Naive thymus-derived CD4-positive, alpha-beta T cell (primary cell): Measurements from ENCODE around the gene NCAPH2. TPM values are rescaled to one million over a fixed set of nuclear protein-coding genes. Genes with fewer than 3 reads are reported as not detected.
A peak's percentile ranks its signal among the peaks of the same experiment; 100 is the strongest.

ENCODE experiments used
- ATAC-seq: fragments of 150-1000 bp; cut with Tn5 transposase; 2 replicates; pipeline ENCODE4 v1.10.0; 2021; ENCODE audit warnings: mild to moderate bottlenecking, moderate library complexity
- CTCF ChIA-PET: fragments of 350-600 bp; sonication (Branson Sonifier 250); formaldehyde crosslinking; loops from one replicate; lab custom pipeline; 2021; ENCODE audit warnings: antibody characterized with exemption; lab: Charles Lee
- POLR2A ChIA-PET: fragments of 350-600 bp; sonication (Branson Sonifier 250); formaldehyde crosslinking; loops from one replicate; lab custom pipeline; 2021; ENCODE audit warnings: antibody characterized with exemption, inconsistent platforms; lab: Charles Lee
- DNase-seq, 9 donors: peaks; one replicate each; pipeline versions ENCODE4 v3.0.0 to v3.0.0-alpha.2; 2020 to 2022; ENCODE audit warnings: mixed read lengths in 1 of 9
- H3K27ac ChIP-seq: one replicate; pipeline ENCODE4 v1.7.0; 2013; ENCODE audit warnings: mild to moderate bottlenecking, low read depth, low read length, moderate library complexity
- H3K27me3 ChIP-seq, 2 donors: one replicate each; pipeline ENCODE4 v1.7.0; 2013; ENCODE audit warnings: low read length in 2 of 2, mild to moderate bottlenecking in 2 of 2, moderate library complexity in 2 of 2; ENCODE audit not compliant: control insufficient read depth in 2 of 2, insufficient read depth in 2 of 2
- H3K36me3 ChIP-seq, 3 experiments: 1 replicate in 2 of 3; 2 replicates in 1 of 3; pipeline ENCODE4 v1.7.0; 2013; ENCODE audit warnings: low read length in 3 of 3, mild to moderate bottlenecking in 3 of 3, moderate library complexity in 1 of 3; ENCODE audit not compliant: insufficient read depth in 3 of 3, control insufficient read depth in 2 of 3
- H3K4me1 ChIP-seq, 2 donors: one replicate each; pipeline ENCODE4 v1.7.0; 2013; ENCODE audit warnings: low read length in 2 of 2, mild to moderate bottlenecking in 2 of 2, moderate library complexity in 1 of 2; ENCODE audit not compliant: control insufficient read depth in 2 of 2, insufficient read depth in 2 of 2
- H3K4me3 ChIP-seq: 2 replicates; pipeline ENCODE4 v1.7.0; 2013; ENCODE audit warnings: mild to moderate bottlenecking, low read length
- H3K9me3 ChIP-seq, 3 experiments: 1 replicate in 2 of 3; 2 replicates in 1 of 3; pipeline ENCODE4 v1.7.0; 2013; ENCODE audit warnings: low read length in 3 of 3; ENCODE audit not compliant: control insufficient read depth in 2 of 3
- H3K27ac Mint-ChIP-seq, 9 donors: one replicate each; pipeline ENCODE4 v1.8.0; 2020 to 2022; ENCODE audit warnings: mixed read lengths in 9 of 9, mild to moderate bottlenecking in 8 of 9, moderate library complexity in 5 of 9, inconsistent platforms in 2 of 9
- H3K27me3 Mint-ChIP-seq, 5 donors: one replicate each; pipeline ENCODE4 v1.8.0; 2021 to 2022; ENCODE audit warnings: mixed read lengths in 5 of 5, mild to moderate bottlenecking in 1 of 5
- H3K36me3 Mint-ChIP-seq, 5 donors: one replicate each; pipeline ENCODE4 v1.8.0; 2020 to 2022; ENCODE audit warnings: mixed read lengths in 5 of 5, mild to moderate bottlenecking in 3 of 5, inconsistent platforms in 1 of 5
- H3K4me1 Mint-ChIP-seq, 7 donors: one replicate each; pipeline ENCODE4 v1.8.0; 2020 to 2022; ENCODE audit warnings: mixed read lengths in 7 of 7, mild to moderate bottlenecking in 3 of 7, inconsistent platforms in 1 of 7
- H3K4me3 Mint-ChIP-seq, 10 donors: one replicate each; pipeline ENCODE4 v1.8.0; 2020 to 2022; ENCODE audit warnings: mild to moderate bottlenecking in 10 of 10, mixed read lengths in 10 of 10, moderate library complexity in 6 of 10, inconsistent platforms in 2 of 10
- H3K9me3 Mint-ChIP-seq, 11 donors: one replicate each; pipeline ENCODE4 v1.8.0; 2020 to 2022; ENCODE audit warnings: mixed read lengths in 11 of 11, mild to moderate bottlenecking in 4 of 11, inconsistent platforms in 1 of 11, moderate library complexity in 1 of 11
- intact Hi-C, 2 donors: fragments of 100-400 bp; cut with micrococcal nuclease; formaldehyde crosslinking; loops; one replicate each; pipeline ENCODE4 v1.15.1; 2023
- polyA plus RNA-seq, 2 donors: library from polyadenylated mRNA; unstranded; fragments of 300-500 nt; fragmentation: Illumina TruSeq; gene quantifications; one replicate each; pipeline ENCODE4 v1.2.3, GENCODE V29; 2021
- total RNA-seq, 6 experiments: library from RNA in 5 of 6; stranded (reverse) in 5 of 6; gene quantifications; 1 replicate in 5 of 6; 2 replicates in 1 of 6; pipeline ENCODE4 v1.2.3 and lab custom pipeline; 2021 to 2026

The NCAPH2 gene
- total and polyA plus RNA-seq, 7 experiments from 2014 or later, result 37.8 to 135 (median 78.8) TPM

- no peaks in the 10 kb centered on the region for H3K9me3 ChIP-seq
- DNase-seq, result peak in 1 of 9 donors; percentile 34
- peak overlapping the region; percentile 62 to 95 (median 91) for H3K27ac Mint-ChIP-seq
- ATAC-seq, result no peak
- peaks cover 19 to 26% of the 10 kb centered on the region in 2 donors for H3K4me1 ChIP-seq
- H3K27me3 ChIP-seq, result no peaks in the 10 kb centered on the region
- H3K4me1 Mint-ChIP-seq, result peaks cover 12 to 22% (median 16%) of the 10 kb centered on the region in 7 donors
- intact Hi-C loops, result loop anchor here (1.0 to 10.0 kb wide), 5 partner anchors 32 to 232 kb away; partner anchors contain the start of genes MAPK11 (in 1 of the 2) and SBF1 (in 1 of the 2)
- CTCF ChIA-PET, result interaction anchor here (0.6 to 1.1 kb wide), 3 partner anchors 15 to 114 kb away, joined by 3 read pairs; no protein-coding TSS in a partner anchor
- no peaks in the 10 kb centered on the region for H3K9me3 Mint-ChIP-seq
- H3K27ac ChIP-seq, result peak overlapping the region; percentile 99
- H3K4me3 Mint-ChIP-seq, result peak overlapping the region; percentile 88 to 97 (median 92)
- H3K36me3 ChIP-seq, result peaks cover 0 to 40% (median 7%) of the 10 kb centered on the region in 3 experiments
- H3K36me3 Mint-ChIP-seq, result peaks cover 0 to 5% (median 0%) of the 10 kb centered on the region in 5 donors
- POLR2A ChIA-PET, result interaction anchor here (0.8 to 6.2 kb wide), 10 partner anchors 10 to 546 kb away, joined by 3 to 116 read pairs (median 4); partner anchors contain the start of genes PIM3, SCO2, TUBGCP6 and TYMP
- H3K4me3 ChIP-seq, result peak overlapping the region; percentile 91
- no peaks in the 10 kb centered on the region for H3K27me3 Mint-ChIP-seq
Observed at GRCh38 chr22:50506611-50507420, 1.2 kb upstream of the NCAPH2 start.

GRCh38 chr22:50507421-50507990 lies 518 bp upstream of the NCAPH2 start, which contains the start of gene LMF2:
LMF2 (minus strand) TSS chr22:50507702; CDS start chr22:50507675, 27 bp downstream.
- H3K4me1 ChIP-seq, result peaks cover 19 to 26% of the 10 kb centered on the region in 2 donors
- H3K27ac ChIP-seq, result peak within 1 kb of the TSS; percentile 99
- H3K9me3 Mint-ChIP-seq, result no peaks in the 10 kb centered on the region
- H3K36me3 ChIP-seq, result peaks cover 0 to 42% (median 7%) of the 10 kb centered on the region in 3 experiments
- H3K9me3 ChIP-seq, result no peaks in the 10 kb centered on the region
- H3K4me3 Mint-ChIP-seq, result peak within 1 kb of the TSS; percentile 88 to 97 (median 94)
- DNase-seq, result peak; percentile 83 to 94 (median 90)
- ChIA-PET POLR2A (interaction anchor here (0.7 to 6.2 kb wide), 21 partner anchors 10 to 547 kb away, joined by 3 to 116 read pairs (median 5); partner anchors contain the start of genes CHKB, PIM3, SCO2 and SYCE3), CTCF (interaction anchor here (1.1 to 2.0 kb wide), 6 partner anchors 10 to 256 kb away, joined by 3 to 25 read pairs (median 6); partner anchors contain the start of genes HDAC10 and SCO2)
- peaks cover 0 to 7% (median 0%) of the 10 kb centered on the region in 5 donors for H3K36me3 Mint-ChIP-seq
- H3K27me3 Mint-ChIP-seq, result no peaks in the 10 kb centered on the region
- peak within 1 kb of the TSS; percentile 91 for H3K4me3 ChIP-seq
- ATAC-seq, result peak; percentile 82
- H3K27me3 ChIP-seq, result no peaks in the 10 kb centered on the region
- intact Hi-C loops, result loop anchor here (1.0 to 10.0 kb wide), 5 partner anchors 32 to 233 kb away; partner anchors contain the start of genes MAPK11 (in 1 of the 2) and SBF1 (in 1 of the 2)
- peak within 1 kb of the TSS; percentile 89 to 99 (median 98) for H3K27ac Mint-ChIP-seq
- H3K4me1 Mint-ChIP-seq, result peaks cover 12 to 28% (median 23%) of the 10 kb centered on the region in 7 donors

DNA sequence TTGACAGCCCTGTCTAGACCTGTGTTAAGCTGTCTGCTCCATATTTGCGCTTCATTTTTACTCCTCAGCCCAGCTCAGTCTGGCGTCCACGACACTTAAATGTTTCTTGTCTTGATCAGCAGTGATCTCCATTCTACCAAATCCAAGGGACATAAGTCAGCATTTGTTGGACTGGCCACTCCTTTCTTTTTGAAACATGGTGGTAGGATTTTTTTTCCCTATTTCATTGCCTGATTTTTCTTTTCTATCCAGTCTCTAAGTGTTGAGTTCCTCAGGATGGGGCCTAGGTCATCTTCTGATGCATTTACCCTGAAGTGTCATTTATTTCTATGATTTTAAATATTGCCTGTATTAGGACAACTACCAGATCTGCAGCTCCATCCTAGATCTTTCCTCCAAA lies 873 bp downstream of the NCAPH2 start:
- peak overlapping the region; percentile 69 for H3K4me3 ChIP-seq

GRCh38 chr22:50513175-50513574 lies 5.2 kb downstream of the NCAPH2 start:
- CTCF ChIA-PET, result no interaction called here
- Histone ChIP-seq H3K36me3 (peaks cover 0 to 45% (median 1%) of the 10 kb centered on the region in 3 experiments), H3K4me1 (peaks cover 9 to 11% of the 10 kb centered on the region in 2 donors), H3K27ac (no peak overlapping the region), H3K27me3 (no peaks in the 10 kb centered on the region), H3K4me3 (no peak overlapping the region), H3K9me3 (no peaks in the 10 kb centered on the region)
- ATAC-seq (no peak), DNase-seq (no peak)
- POLR2A ChIA-PET, result no interaction called here
- intact Hi-C loops, result no loop called here
- Mint-ChIP-seq H3K27ac (no peak overlapping the region), H3K9me3 (peaks cover 0 to 1% (median 0%) of the 10 kb centered on the region in 11 donors), H3K4me1 (peaks cover 26 to 45% (median 37%) of the 10 kb centered on the region in 7 donors), H3K36me3 (peaks cover 0 to 22% (median 4%) of the 10 kb centered on the region in 5 donors), H3K4me3 (no peak overlapping the region), H3K27me3 (no peaks in the 10 kb centered on the region)

More for the DNA sequence above, 873 bp downstream of the NCAPH2 start:
- Mint-ChIP-seq H3K9me3 (no peaks in the 10 kb centered on the region), H3K4me1 (peaks cover 16 to 38% (median 27%) of the 10 kb centered on the region in 7 donors), H3K27ac (peak overlapping the region; percentile 82 to 99 (median 96)), H3K36me3 (peaks cover 0 to 7% (median 0%) of the 10 kb centered on the region in 5 donors), H3K27me3 (no peaks in the 10 kb centered on the region), H3K4me3 (peak overlapping the region; percentile 85 to 96 (median 93))
- intact Hi-C loops, result loop anchor here (1.0 to 10.0 kb wide), 11 partner anchors 16 to 318 kb away; partner anchors contain the start of genes CHKB (in 2 of the 2), MAPK11 (in 2 of the 2), SCO2 (in 2 of the 2) and SYCE3 (in 1 of the 2)
- Histone ChIP-seq H3K36me3 (peaks cover 0 to 39% (median 7%) of the 10 kb centered on the region in 3 experiments), H3K9me3 (no peaks in the 10 kb centered on the region), H3K27ac (peak overlapping the region; percentile 98), H3K27me3 (no peaks in the 10 kb centered on the region), H3K4me1 (peaks cover 19 to 26% of the 10 kb centered on the region in 2 donors)
- DNase-seq (no peak), ATAC-seq (no peak)
- CTCF ChIA-PET, result interaction anchor here (1.1 to 2.0 kb wide), 6 partner anchors 10 to 257 kb away, joined by 3 to 25 read pairs (median 6); partner anchors contain the start of genes HDAC10 and SCO2
- POLR2A ChIA-PET, result interaction anchor here (0.6 to 6.2 kb wide), 15 partner anchors 10 to 318 kb away, joined by 3 to 116 read pairs (median 6); partner anchors contain the start of genes KLHDC7B, SCO2, SYCE3 and TUBGCP6

DNA sequence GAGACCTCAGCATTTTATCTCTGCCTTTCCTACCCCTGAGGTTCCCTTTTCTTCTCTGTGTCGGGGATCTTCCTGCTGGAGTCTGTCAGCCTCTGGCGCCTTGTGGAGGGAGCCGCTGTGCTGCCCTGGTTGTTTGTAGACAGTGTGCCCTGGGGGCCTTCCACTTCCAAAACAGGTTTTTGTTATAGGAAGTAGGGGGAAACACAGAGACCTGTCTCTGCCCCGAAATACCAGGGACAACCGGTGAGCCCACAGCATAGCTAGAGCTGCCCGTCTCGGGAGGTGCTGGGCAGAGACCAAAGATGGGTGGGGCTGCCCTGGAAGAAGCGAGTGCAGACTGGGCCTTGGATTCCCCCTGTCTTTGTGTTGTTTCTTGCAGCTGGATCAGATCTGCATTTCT lies 8.0 kb downstream of the NCAPH2 start:
- Mint-ChIP-seq H3K36me3 (peaks cover 0 to 26% (median 4%) of the 10 kb centered on the region in 5 donors), H3K4me1 (peaks cover 13 to 29% (median 23%) of the 10 kb centered on the region in 7 donors), H3K27me3 (no peaks in the 10 kb centered on the region), H3K4me3 (no peak overlapping the region), H3K9me3 (peaks cover 0 to 1% (median 0%) of the 10 kb centered on the region in 11 donors), H3K27ac (no peak overlapping the region)
- ChIA-PET CTCF (no interaction called here), POLR2A (interaction anchor here (0.7 to 1.2 kb wide), 2 partner anchors 10 to 34 kb away, joined by 3 to 4 read pairs; partner anchors contain the start of gene SCO2)
- H3K9me3 ChIP-seq, result no peaks in the 10 kb centered on the region
- H3K27me3 ChIP-seq, result no peaks in the 10 kb centered on the region
- no peak for DNase-seq
- H3K27ac ChIP-seq, result no peak overlapping the region
- peaks cover 0 to 64% (median 3%) of the 10 kb centered on the region in 3 experiments for H3K36me3 ChIP-seq
- no peak overlapping the region for H3K4me3 ChIP-seq
- no peak for ATAC-seq
- no peaks in the 10 kb centered on the region for H3K4me1 ChIP-seq
- intact Hi-C loops, result no loop called here
